Parathyroid adenoma (tissue), 2 donors: ENCODE data around the gene AUTS2.
A peak's percentile ranks its signal among the peaks of the same experiment; 100 is the strongest.

Experiments
- H2AFZ ChIP-seq: fragments of 300-600 bp; sonication (generic); one replicate; pipeline ENCODE4 v1.7.0; 2017; ENCODE audit warnings: antibody characterized with exemption, mild to moderate bottlenecking
- H3K27ac ChIP-seq: fragments of 300-600 bp; sonication (generic); one replicate; pipeline ENCODE4 v1.7.0; 2017
- H3K27me3 ChIP-seq: fragments of 300-600 bp; sonication (generic); one replicate; pipeline ENCODE4 v1.7.0; 2017; ENCODE audit warnings: low read length; ENCODE audit not compliant: control insufficient read depth, insufficient read depth
- H3K36me3 ChIP-seq: fragments of 300-600 bp; sonication (generic); one replicate; pipeline ENCODE4 v1.7.0; 2017; ENCODE audit warnings: low read length; ENCODE audit not compliant: control insufficient read depth, insufficient read depth
- H3K4me1 ChIP-seq: fragments of 300-600 bp; sonication (generic); one replicate; pipeline ENCODE4 v1.7.0; 2017; ENCODE audit warnings: control low read depth
- H3K4me2 ChIP-seq: fragments of 300-600 bp; sonication (generic); one replicate; pipeline ENCODE4 v1.7.0; 2017; ENCODE audit warnings: low read length
- H3K4me3 ChIP-seq: fragments of 300-600 bp; sonication (generic); one replicate; pipeline ENCODE4 v1.7.0; 2017; ENCODE audit warnings: low read depth, low read length
- H3K79me2 ChIP-seq: fragments of 300-600 bp; sonication (generic); one replicate; pipeline ENCODE4 v1.7.0; 2017; ENCODE audit warnings: control low read depth
- H3K9ac ChIP-seq: fragments of 300-600 bp; sonication (generic); one replicate; pipeline ENCODE4 v1.7.0; 2017; ENCODE audit warnings: mild to moderate bottlenecking
- H3K9me3 ChIP-seq: fragments of 300-600 bp; sonication (generic); one replicate; pipeline ENCODE4 v1.7.0; 2017; ENCODE audit warnings: low read length; ENCODE audit not compliant: control insufficient read depth
- TF ChIP-seq, protein P1 (sequence below): fragments of 300-600 bp; sonication (generic); IDR thresholded peaks from one replicate; pipeline ENCODE4 v1.7.0; 2017; ENCODE audit warnings: antibody characterized with exemption, mild to moderate bottlenecking
- donor health status: primary hyperparathyroidism.

The AUTS2 gene

DNA sequence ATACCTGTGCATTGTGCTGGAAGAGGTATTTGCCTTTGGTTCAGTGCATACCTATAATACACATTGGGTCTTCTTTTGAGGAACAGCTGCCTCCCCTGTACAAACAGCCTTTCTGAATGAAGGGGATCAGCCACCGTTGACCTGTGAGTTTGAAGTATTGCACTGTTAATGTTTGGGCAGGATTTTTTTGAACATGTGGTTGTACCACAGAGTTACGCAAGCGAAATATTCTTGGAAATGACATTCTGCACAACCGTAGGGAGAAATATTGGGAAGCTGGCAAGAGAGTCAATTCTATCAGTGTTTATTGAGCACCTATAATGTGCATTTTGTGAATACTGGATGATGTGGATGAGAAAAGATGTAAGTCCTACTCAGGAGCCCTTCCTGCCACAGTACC is 270.6 kb downstream of the AUTS2 start:
- H3K4me1 ChIP-seq: no peaks in the 10 kb centered on the region
- H3K27ac ChIP-seq: no peak overlapping the region
- H3K4me2 ChIP-seq: no peak overlapping the region
- no peaks in the 10 kb centered on the region for H3K27me3 ChIP-seq
- H3K9me3 ChIP-seq: no peaks in the 10 kb centered on the region
- no peaks in the 10 kb centered on the region for H3K79me2 ChIP-seq
- TF ChIP-seq, protein P1, sequence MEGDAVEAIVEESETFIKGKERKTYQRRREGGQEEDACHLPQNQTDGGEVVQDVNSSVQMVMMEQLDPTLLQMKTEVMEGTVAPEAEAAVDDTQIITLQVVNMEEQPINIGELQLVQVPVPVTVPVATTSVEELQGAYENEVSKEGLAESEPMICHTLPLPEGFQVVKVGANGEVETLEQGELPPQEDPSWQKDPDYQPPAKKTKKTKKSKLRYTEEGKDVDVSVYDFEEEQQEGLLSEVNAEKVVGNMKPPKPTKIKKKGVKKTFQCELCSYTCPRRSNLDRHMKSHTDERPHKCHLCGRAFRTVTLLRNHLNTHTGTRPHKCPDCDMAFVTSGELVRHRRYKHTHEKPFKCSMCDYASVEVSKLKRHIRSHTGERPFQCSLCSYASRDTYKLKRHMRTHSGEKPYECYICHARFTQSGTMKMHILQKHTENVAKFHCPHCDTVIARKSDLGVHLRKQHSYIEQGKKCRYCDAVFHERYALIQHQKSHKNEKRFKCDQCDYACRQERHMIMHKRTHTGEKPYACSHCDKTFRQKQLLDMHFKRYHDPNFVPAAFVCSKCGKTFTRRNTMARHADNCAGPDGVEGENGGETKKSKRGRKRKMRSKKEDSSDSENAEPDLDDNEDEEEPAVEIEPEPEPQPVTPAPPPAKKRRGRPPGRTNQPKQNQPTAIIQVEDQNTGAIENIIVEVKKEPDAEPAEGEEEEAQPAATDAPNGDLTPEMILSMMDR: no peak
- H3K4me3 ChIP-seq: no peak overlapping the region
- no peaks in the 10 kb centered on the region for H3K36me3 ChIP-seq
- H2AFZ ChIP-seq: no peak overlapping the region
- H3K9ac ChIP-seq: no peak overlapping the region

DNA sequence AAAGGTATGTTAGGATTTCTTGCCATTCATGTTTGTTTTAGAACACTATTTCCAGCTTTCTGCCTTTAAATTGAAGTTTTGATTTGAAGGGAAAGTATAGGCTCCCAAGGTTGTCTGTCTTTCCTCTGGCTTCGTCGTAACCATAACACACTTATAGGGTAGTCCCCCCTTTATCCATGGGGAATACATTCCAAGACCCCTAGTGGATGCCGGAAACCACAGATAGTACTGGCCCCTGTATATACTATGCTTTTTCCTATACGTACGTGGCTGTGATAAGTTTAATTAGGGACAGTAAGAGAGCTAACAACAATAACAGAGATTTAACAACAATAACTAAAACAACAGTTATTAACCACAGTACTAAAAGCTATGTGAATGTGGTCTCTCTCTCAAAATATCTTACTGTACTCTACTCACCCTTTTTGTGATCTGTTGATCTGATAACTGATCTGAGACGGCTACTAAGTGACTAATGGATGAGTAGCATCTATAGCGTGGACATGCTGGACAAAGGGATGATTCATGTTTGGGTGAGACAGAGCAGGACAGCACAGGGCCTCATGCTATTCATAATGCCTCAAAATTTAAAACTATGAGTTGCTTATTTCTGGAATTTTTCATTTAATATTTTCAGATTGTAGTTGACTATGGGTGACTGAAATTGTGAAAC is 273.1 kb downstream of the AUTS2 start:
- no peak overlapping the region for H3K27ac ChIP-seq
- H3K9me3 ChIP-seq: no peaks in the 10 kb centered on the region
- no peaks in the 10 kb centered on the region for H3K27me3 ChIP-seq
- H3K9ac ChIP-seq: no peak overlapping the region
- no peak overlapping the region for H2AFZ ChIP-seq
- H3K4me1 ChIP-seq: no peaks in the 10 kb centered on the region
- TF ChIP-seq, protein P1: no peak
- no peaks in the 10 kb centered on the region for H3K36me3 ChIP-seq
- no peaks in the 10 kb centered on the region for H3K79me2 ChIP-seq
- no peak overlapping the region for H3K4me2 ChIP-seq
- no peak overlapping the region for H3K4me3 ChIP-seq

DNA sequence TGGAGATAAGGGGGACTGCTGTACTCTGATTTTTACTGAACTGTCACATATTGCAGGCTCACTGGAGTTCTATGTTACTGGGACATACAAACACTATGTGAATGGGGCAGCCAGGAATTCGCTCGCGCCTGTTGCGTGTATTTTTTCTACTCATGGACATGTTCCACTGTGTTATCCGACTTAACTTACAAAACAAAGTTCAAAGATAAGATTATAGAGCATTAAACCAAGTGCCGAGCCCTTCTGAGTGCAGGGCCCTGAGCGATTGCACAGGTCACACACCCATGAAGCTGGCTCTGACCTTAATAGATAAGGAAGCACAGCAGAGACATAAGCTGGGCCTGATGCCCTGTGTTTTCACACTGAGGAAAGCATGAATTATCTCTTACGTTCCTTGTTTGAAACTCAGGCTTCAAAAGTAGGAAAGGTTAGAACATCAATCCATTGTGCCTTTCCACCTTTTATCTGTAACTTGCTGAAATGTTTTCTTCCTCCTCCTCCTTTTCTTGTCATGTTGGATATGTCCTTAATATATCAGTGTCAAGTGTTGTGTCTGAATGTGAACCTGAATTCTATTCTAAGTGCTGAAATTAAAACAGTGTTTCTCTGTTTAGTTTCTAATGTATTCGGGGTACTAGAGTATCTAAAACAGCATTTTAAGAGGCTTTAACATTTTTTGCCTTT is 273.8 kb downstream of the AUTS2 start:
- TF ChIP-seq, protein P1: no peak
- no peaks in the 10 kb centered on the region for H3K36me3 ChIP-seq
- no peaks in the 10 kb centered on the region for H3K9me3 ChIP-seq
- H3K4me2 ChIP-seq: no peak overlapping the region
- H3K4me1 ChIP-seq: no peaks in the 10 kb centered on the region
- peak overlapping the region; percentile 16 for H2AFZ ChIP-seq
- no peak overlapping the region for H3K27ac ChIP-seq
- H3K4me3 ChIP-seq: no peak overlapping the region
- H3K79me2 ChIP-seq: no peaks in the 10 kb centered on the region
- H3K27me3 ChIP-seq: no peaks in the 10 kb centered on the region
- H3K9ac ChIP-seq: no peak overlapping the region

DNA sequence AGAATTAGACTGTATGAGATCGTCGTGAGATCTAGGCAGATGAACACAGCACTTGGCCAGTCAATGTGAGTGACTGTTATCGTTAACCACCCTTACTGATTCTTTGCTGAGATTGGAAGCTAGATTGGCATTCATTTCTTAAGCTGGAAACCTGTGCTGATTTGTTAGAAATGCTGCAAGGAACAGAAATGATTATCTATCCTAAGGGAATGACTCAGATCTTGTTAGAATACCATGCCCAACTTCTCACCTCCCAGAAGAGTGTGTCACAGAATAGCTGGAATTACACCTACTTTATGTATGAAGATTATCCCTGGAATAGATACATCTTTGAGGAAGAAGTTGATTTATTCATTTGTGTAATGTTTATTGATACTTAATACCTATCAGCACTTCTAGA is 275.2 kb downstream of the AUTS2 start:
- Histone ChIP-seq H2AFZ (no peak overlapping the region), H3K27ac (no peak overlapping the region), H3K9ac (no peak overlapping the region), H3K36me3 (no peaks in the 10 kb centered on the region), H3K27me3 (no peaks in the 10 kb centered on the region), H3K4me3 (no peak overlapping the region), H3K4me1 (no peaks in the 10 kb centered on the region), H3K4me2 (no peak overlapping the region), H3K9me3 (no peaks in the 10 kb centered on the region), H3K79me2 (no peaks in the 10 kb centered on the region)
- TF ChIP-seq, protein P1: no peak

DNA sequence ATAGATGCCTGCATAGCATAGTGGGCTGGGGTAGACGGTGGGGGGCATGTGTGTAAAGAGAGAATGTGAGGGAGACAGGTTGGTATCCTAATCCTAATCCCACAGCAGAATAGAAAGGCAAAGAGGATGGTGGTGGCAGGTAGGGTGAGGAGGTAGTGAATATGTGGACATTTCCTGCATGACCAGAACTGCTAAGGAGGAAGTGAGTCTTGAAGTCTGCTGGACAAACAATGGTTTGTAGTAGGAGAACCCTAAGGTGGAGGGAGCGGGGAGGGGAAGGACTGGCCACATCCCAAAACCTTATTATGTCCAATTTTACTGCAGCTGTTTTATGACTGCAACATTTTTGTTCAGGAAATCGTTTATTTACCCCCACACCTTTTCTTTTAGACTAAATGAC is 279.7 kb downstream of the AUTS2 start:
- Histone ChIP-seq H2AFZ (no peak overlapping the region), H3K4me3 (no peak overlapping the region), H3K79me2 (no peaks in the 10 kb centered on the region), H3K36me3 (no peaks in the 10 kb centered on the region), H3K4me1 (no peaks in the 10 kb centered on the region), H3K9me3 (no peaks in the 10 kb centered on the region), H3K4me2 (no peak overlapping the region), H3K27me3 (no peaks in the 10 kb centered on the region), H3K27ac (no peak overlapping the region), H3K9ac (no peak overlapping the region)
- TF ChIP-seq, protein P1: no peak
